ENCODE measurements around the gene SLC22A31.

The SLC22A31 gene

GRCh38 chr16:89164847-89165680 lies 35.3 kb downstream of the SLC22A31 start:
- no peak for DNase-seq

GRCh38 chr16:89164436-89164835 lies 35.9 kb downstream of the SLC22A31 start:
- DNase-seq: no peak

GRCh38 chr16:89163297-89163696 lies 37.0 kb downstream of the SLC22A31 start:
- no peak for DNase-seq

GRCh38 chr16:89161763-89162713 lies 38.3 kb downstream of the SLC22A31 start:
- DNase-seq: no peak

- no peak for DNase-seq
Measured at GRCh38 chr16:89160977-89161701, 39.2 kb downstream of the SLC22A31 start.

GRCh38 chr16:89159850-89160354 lies 40.4 kb downstream of the SLC22A31 start:
- no peak for DNase-seq

GRCh38 chr16:89159066-89159849 lies 41.1 kb downstream of the SLC22A31 start:
- no peak for DNase-seq

- no peak for DNase-seq
Measured at GRCh38 chr16:89157778-89158177, 42.6 kb downstream of the SLC22A31 start.

GRCh38 chr16:89156740-89157645 lies 43.3 kb downstream of the SLC22A31 start:
- no peak for DNase-seq

- DNase-seq: no peak
Measured at GRCh38 chr16:89155851-89156739, 44.2 kb downstream of the SLC22A31 start.

- DNase-seq: no peak
Measured at GRCh38 chr16:89155184-89155679, 45.1 kb downstream of the SLC22A31 start.

GRCh38 chr16:89154390-89155183 lies 45.8 kb downstream of the SLC22A31 start:
- no peak for DNase-seq

GRCh38 chr16:89153848-89154271 lies 46.5 kb downstream of the SLC22A31 start:
- DNase-seq: no peak

- DNase-seq: no peak
Measured at GRCh38 chr16:89152831-89153700, 47.3 kb downstream of the SLC22A31 start.

GRCh38 chr16:89150981-89151380 lies 49.4 kb downstream of the SLC22A31 start:
- DNase-seq: no peak

GRCh38 chr16:89150090-89150835 lies 50.1 kb downstream of the SLC22A31 start:
- DNase-seq: no peak

GRCh38 chr16:89149386-89149785 lies 51.0 kb downstream of the SLC22A31 start:
- DNase-seq: no peak
